GM18507 (cell line): ENCODE results near the gene ABCA3.

Source experiments
- DNase-seq: peaks from one replicate; pipeline ENCODE4 v3.0.0; 2011; ENCODE audit warnings: low read depth; ENCODE audit not compliant: insufficient read length; ENCODE audit errors: extremely low spot score
- FAIRE-seq: peaks from 2 replicates; lab custom pipeline; 2011; peaks lifted over from hg19 to GRCh38; lab: Jason Lieb, UNC

Gene ABCA3

DNA sequence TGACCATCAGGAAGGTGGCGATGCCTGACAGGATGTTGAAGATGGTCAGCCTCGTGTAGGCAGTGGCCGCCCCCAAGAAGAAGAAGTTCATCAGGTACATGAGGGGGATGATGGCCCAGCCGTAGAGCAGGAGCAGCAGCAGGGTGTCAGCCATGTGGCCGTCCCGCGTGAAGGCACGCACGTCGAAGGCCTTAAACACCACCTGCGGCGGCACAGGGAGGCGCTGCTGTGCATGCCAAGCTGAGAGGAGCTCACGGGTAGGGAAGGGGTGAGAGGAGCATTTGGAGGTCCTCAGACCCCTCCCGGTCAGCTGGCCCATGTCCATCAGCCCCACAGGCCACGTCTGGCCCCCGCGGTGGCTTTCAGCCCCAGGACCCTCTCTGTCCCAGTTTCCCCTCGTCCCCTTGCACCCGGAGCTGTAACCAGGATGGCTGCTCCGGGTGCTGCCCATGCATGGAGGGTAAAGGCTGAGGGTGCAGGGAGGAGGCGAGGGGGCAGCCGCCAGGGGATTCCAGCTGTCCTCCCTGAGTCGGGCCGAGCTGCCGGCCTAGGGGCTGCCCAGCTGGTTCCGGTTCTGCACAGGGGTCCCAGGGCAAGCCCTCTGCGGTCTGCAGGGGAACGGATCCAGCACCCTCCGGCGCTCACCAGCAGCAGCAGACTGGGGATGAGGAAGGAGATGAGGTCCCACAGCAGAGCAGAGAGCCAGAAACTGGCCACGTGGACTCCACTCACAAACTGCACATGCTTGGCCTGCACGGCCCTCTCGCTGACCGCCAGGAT lies 55.5 kb downstream of the ABCA3 start:
- FAIRE-seq (no peak), DNase-seq (no peak)

- FAIRE-seq (no peak), DNase-seq (no peak)
Observed at GRCh38 chr16:2284001-2284770, 56.3 kb downstream of the ABCA3 start.

- FAIRE-seq (no peak), DNase-seq (no peak)
Observed at GRCh38 chr16:2282866-2283555, 57.5 kb downstream of the ABCA3 start.

DNA sequence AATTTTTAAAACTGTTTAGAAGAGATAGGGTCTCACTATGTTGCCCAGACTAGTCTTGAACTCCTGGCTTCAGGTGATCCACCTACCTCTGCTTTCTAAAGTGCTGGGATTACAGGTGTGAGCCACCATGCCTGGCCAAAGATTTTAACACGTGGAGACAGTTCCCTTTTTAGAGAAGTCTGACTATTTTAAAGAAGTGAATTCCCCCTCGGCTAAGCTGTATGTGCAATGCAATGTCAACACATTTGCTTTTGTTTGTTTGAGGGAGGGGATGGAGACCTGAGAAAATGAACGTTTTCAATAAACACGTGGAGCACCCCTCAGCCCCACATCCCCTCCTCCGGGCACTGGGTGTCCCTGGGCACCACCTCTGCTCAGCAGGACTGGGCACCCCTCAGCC lies 58.3 kb downstream of the ABCA3 start:
- FAIRE-seq (no peak), DNase-seq (no peak)

DNA sequence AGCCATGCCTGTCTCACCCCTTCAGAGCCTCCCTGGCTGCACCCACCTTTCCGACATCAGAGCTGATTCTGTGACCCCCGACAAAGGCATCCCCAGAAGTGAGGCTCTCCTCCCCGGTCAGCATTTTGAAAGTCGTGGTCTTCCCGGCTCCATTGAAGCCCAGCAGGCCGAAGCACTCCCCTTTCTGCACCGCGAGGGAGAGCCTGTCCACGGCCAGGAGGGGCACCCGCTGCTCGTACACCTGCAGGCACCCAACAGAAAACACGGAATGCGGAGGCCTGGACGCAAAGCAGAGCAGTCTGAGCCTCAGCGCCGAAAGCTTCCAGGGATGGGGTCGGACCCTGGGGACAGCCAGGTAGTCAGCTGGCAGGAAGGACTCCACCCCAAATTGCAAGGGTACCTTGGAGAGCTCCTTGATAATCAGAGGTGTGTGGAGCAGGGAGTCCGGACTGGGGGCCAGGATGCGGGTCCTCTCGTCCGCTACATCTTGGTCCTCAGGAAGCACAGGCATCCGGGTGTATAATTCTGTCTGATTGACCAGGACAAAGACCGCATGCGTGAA lies 59.5 kb downstream of the ABCA3 start:
- DNase-seq: no peak
- FAIRE-seq: no peak

GRCh38 chr16:2280461-2280860 lies 60.1 kb downstream of the ABCA3 start:
- DNase-seq (no peak), FAIRE-seq (no peak)

GRCh38 chr16:2278956-2279800 lies 61.4 kb downstream of the ABCA3 start:
- FAIRE-seq: no peak
- DNase-seq: no peak

- no peak for FAIRE-seq
- no peak for DNase-seq
Observed at GRCh38 chr16:2278272-2278608, 62.3 kb downstream of the ABCA3 start.

DNA sequence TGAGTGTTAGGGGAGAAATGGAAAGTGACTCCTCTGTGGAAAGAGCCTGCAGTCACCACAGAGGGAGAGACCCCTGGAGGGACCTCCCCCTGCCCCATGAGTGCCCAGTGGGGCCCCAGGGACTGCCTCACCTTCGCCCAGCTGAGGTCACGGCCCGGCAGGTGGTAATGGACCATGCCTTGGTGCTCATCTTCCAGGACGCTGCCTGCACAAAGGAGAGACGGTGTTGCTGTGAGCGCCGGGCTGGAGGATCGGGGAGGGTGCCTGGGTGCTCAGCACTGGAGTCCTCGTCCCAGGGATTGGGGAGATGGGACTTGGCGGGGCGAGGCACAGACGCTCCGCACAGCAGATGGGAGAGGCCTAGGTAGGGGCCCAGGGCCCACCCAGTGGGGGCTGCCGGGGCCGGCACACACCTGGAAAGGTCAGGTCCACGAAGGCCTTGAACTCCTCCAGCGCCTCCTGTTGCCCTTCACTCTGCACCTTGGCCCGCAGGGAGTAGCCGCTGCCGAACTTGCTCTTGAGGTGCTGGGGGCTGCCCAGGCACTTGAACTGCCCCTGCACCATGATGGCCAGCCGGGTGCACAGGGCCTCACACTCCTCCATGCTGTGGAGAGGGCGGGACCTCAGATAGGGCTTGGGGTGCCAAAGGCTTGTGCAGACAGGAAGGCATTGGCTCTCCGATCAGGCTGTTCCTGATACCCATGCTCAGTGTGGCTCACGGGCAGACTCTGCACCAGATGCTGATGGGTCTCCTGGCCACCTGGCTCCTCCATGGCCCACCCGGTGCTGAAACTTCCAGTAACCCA lies 62.9 kb downstream of the ABCA3 start:
- FAIRE-seq (no peak), DNase-seq (no peak)

DNA sequence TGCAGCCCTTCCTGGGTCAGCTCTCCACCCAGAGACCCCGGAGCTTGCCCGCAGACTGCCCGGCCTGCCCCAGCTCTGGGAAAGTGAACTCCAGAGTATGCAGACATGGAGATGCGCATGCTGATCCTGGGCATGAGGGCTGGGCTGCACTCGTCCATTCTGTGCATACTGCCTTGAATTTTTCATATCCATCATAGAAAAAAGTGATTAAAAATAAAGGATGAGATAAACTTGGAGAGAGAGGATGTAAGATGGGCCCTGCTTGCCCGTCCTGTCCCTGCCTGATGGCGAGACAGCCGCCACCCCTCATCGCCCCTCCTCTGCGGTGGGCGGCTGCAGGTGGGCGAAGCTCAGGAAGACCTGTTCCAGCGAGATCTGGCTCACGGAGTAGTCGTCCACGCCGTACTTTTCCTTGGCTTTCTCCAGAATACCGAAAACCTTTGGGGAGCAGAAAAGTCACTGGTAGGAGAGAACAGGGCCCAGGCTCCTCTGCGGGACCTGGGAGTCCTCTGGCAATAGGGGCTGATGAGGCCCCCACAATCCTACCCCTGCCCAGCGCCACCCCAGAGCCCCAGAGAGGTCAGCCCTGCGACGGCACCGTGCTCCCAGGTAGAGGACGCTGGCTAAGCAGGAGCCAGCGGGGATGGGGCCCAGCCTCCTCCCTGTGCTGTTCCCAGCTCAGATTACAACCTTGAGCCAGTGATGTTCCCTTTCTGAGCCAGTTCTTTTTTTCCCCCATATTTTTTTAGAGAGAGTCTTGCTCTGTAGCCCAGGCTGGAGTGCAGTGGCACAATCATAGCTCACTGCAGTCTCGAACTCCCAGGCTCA lies 63.9 kb downstream of the ABCA3 start:
- no peak for FAIRE-seq

GRCh38 chr16:2275476-2276367 lies 64.8 kb downstream of the ABCA3 start:
- DNase-seq (no peak), FAIRE-seq (no peak)

More for the DNA sequence above, 63.9 kb downstream of the ABCA3 start:
- DNase-seq: no peak

DNA sequence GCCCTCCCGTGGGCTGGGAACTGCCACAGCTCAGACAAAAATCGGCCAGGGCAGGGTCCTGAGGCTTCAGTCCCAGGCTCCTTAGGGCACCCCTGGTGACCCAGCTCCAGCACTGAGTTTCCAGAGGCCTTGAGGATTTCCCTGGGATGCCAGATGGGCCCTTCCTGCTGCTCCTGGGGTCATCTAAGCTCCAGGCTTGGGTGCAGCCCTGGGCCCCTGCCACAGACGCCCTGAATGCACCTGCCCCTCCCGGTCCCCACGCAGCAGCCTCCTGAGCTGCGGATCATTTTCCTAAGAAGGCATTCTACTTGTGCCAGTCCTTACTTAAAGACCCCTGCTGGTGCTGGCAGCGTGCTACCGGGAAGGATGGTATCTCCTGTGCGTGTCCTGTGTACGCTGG lies 66.6 kb downstream of the ABCA3 start:
- DNase-seq (no peak), FAIRE-seq (no peak)

GRCh38 chr16:2273484-2273883 lies 67.0 kb downstream of the ABCA3 start:
- FAIRE-seq (no peak), DNase-seq (no peak)

- no peak for DNase-seq
- no peak for FAIRE-seq
Observed at GRCh38 chr16:2271848-2272461, 68.6 kb downstream of the ABCA3 start.

DNA sequence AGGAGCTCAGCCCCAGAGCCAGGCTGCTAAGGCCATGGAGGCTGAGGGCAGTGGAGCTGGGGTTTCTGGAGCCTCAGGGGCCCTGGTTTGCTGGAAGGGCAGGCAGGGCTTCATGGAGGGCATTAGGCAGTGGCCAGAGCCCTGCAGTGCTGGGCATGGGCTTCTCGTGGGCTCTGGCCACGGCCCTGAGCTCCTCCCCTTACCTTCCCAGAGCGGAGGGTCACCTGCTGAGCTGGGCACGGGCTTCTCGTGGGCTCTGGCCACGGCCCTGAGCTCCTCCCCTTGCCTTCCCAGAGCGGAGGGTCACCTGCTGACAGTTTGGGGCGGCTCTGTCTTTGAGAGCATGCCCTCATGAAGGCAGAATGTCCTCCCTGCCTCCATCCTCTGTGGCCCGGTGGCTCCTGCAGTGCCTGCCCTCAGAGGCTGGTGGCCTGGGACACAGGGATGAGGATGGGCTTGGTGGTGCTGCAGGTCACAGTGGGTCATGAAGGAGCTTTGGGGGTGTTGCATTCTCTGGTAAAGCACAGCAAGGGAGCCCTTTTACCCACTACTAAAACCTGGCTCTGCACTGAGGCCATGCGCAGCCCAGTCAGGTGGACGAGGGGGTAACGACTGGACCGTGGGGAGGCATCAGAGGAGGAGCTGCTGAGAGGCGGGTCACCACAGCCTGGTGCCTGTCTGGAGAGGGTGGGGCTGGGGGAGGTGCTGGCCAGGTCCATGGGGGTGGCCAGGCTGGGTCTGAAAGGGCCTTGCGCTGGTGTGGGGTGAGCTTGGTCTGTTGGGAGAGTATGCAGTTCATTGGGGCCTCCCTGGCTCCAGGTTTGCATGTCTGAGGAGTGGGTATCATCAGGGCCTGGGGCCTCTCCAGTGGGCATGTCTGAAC lies 69.7 kb downstream of the ABCA3 start:
- DNase-seq (no peak), FAIRE-seq (no peak)

GRCh38 chr16:2270070-2270462 lies 70.5 kb downstream of the ABCA3 start:
- no peak for FAIRE-seq
- no peak for DNase-seq
